ENCODE results near the gene TMEM242.
"Not testable (repeated sequence)": the region's sequence is repeated elsewhere in the genome, so short reads cannot be mapped to it uniquely, and the experiment has no call there.

Gene TMEM242

DNA sequence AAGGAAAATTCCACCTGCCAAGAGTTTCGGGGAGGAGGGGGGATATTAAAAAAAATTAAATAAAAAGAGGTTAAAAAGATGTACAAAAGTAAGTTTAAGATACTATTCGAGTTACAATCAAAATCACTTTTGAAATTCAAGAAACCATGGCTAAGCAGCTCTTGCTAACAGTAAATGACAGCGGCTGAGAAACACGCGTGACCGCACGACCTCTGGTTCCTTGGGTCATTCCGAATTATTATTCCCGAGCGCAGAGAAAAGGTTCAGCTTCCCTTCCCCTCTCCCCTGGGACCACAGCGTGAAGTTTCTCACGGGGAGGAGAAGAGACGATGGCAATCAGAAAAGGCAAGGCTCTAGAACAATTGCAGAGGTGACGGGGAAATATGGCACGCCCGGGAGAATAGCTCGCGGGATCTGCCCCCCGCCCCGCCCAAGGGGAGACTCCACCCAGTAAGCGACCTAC lies 496 bp downstream of the TMEM242 start:
- peak; percentile 83 for DNase-seq

- DNase-seq, result peak; percentile 82
Observed at GRCh38 chr6:157316871-157317814, 6.2 kb downstream of the TMEM242 start.

- DNase-seq, result peak; percentile 77
Observed at GRCh38 chr6:157314705-157315321, 8.5 kb downstream of the TMEM242 start.

DNA sequence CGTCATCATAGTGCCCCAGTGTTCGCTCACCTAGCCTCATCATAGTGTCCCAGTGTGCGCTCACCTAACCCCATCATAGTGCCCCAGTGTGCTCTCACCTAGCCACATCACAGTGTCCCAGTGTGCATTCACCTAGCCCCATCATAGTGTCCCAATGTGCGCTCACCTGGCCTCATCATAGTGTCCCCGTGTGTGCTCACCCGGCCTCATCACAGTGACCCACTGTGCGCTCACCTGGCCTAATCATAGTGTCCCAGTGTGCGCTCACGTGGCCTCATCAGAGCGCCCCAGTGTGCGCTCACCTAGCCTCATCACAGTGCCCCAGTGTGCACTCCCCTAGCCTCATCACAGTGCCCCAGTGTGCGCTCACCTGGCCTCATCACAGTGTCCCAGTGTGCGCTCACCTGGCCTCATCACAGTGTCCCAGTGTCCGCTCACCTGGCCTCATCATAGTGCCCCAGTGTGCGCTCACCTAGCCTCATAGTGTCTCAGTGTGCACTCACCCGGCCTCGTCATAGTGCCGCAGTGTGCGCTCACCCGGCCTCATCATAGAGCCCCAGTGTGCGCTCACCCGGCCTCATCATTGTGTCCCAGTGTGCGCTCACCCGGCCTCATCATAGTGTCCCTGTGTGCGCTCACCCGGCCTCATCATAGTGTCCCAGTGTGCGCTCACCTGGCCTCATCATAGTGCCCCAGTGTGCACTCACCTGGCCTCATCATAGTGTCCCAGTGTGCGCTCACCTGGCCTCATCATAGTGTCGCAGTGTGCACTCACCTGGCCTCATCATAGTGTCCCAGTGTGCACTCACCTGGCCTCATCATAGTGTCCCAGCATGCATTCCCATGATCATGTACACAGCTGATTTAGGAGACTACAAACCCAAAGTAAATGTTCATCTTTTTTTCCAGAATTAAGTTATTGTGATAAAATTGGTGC lies 9.5 kb downstream of the TMEM242 start:
- DNase-seq, result no peak

GRCh38 chr6:157312757-157313156 lies 10.6 kb downstream of the TMEM242 start:
- no peak for DNase-seq

DNA sequence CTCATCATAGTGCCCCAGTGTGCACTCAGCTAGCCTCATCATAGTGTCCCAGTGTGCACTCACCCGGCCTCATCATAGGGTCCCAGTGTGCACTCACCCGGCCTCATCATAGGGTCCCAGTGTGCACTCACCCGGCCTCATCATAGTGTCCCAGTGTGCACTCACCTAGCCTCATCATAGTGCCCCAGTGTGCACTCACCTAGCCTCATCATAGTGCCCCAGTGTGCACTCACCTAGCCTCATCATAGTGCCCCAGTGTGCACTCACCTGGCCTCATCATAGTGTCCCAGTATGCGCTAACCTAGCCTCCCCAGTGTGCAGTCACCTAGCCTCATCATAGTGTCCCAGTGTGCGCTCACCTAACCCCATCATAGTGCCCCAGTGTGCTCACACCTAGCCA lies 12.6 kb downstream of the TMEM242 start:
- not testable (repeated sequence) for DNase-seq

- DNase-seq, result no peak
Observed at GRCh38 chr6:157307661-157308060, 15.7 kb downstream of the TMEM242 start.

DNA sequence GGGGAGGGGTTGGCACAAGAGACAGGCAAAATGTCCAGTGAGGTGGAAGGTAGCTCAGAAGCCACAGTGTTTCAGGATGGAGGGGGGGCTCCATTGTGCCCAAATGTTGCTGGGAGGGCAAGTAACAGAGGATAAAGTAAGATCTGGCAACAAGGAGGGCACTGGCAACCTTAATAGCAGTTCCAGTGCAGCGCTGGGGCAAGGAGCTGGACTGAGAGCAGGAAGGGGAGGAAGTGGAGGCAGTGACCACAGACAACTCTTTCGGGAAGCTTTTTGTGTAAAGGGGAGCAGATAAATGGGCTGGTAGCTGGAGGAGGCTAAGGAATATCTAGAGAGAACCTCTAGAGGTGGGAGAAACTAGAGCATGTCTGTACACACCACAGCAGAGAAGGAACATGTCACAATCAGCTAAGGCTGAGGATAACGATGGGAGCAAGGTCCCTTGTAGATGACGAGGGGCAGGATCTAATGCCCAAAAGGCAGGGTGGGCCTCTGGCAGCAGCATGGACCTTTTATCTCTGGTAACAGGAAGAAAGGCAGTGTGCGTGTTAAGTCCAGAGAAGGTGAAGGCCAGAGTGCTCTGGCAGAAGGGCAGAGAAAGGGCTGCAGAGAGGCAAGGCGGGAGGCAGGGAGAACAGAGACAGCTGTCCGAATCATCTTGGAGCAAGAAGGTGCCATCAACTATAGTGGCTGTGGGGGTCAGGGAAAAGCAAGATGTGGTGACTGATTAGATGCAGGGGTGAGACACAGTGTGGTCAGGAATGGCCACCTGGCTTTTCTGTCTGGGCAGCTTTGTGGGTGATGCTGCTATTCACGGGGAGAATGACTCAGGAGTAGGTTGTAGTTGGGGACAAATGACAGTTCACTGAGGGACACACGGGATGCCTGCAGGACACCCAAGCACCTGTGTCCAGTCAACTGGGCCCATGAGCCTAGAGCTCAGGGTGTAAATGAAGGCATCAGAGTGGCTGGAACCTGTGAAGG lies 17.4 kb downstream of the TMEM242 start:
- DNase-seq, result no peak

- DNase-seq, result peak; percentile 40
Observed at GRCh38 chr6:157304899-157305663, 18.2 kb downstream of the TMEM242 start.

- no peak for DNase-seq
Observed at GRCh38 chr6:157302736-157303135, 20.6 kb downstream of the TMEM242 start.

GRCh38 chr6:157300436-157300835 lies 22.9 kb downstream of the TMEM242 start:
- DNase-seq, result no peak

DNA sequence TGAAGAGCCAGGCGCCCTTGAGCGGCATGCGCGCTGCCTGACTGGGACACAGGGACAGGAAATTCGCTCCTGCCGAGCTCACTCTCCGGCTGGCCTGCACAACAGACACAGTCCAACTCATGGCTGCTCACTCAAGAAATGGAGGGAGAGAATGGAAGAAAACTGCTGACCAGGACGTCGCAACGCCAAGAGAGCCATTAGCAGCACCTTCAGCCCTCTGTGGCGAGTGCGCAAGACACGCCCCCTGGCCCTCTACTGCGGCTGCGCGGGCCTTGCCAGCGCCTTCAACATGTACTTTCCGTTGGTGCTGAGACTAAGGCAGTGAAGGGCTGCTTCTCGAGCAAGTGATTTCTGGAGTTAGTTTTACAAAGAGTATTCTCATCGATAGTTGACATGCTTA lies 23.3 kb downstream of the TMEM242 start:
- no peak for DNase-seq

GRCh38 chr6:157298216-157298724 lies 25.0 kb downstream of the TMEM242 start:
- DNase-seq, result no peak

DNA sequence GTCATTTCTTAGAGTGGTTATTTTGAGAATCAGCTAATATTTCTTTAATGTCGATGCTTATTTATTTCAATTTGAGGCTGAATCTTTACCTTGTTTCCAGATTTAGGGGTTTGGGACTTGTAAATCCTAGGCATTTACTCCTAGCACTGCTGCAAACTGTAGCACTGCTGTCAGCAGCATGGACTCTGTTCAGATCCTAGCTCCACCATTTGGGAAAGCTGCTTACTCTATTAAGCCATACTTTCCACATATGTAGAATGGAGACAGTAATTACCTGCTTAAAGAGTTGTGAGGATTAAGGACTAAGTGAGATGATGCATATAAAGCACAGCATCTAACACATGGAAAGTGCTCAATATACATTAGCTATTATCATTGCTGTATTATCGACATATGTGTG lies 28.7 kb downstream of the TMEM242 start:
- DNase-seq, result no peak

DNA sequence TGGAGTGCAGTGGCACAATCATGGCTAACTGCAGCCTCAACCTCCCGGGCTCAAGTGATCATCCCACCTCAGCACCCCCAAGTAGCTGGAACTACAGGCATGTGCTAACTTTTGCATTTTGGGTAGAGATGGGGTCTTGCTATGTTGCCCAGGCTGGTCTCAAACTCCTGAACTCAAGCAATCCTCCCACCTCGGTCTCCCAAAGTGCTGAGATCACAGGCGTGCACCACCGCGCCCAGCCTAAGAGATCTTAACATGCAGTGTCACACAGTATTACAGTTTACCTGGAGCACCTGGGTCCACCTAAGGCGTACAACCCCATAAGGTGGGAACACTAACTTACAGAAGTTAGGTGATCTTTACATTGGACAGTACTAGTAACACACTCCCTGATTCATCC lies 29.5 kb downstream of the TMEM242 start:
- DNase-seq, result no peak

DNA sequence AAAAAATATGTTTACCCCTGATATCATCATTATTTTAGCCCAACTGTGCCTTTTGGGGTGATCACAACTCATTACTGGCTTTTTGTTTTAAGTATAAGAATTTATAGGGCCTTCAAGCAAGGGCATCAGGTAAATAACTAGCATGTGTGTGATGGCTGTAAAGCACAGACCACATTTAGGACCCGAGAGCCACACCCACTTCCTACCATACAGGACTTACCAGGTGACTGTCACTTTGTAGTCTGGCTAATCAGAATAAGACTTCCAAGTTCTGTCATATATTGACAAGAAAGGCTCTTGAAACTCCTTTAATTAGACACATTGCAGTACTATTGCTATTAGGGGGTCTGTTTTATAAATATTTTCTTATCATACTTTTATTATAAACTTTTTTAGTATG lies 31.1 kb downstream of the TMEM242 start:
- DNase-seq, result no peak

DNA sequence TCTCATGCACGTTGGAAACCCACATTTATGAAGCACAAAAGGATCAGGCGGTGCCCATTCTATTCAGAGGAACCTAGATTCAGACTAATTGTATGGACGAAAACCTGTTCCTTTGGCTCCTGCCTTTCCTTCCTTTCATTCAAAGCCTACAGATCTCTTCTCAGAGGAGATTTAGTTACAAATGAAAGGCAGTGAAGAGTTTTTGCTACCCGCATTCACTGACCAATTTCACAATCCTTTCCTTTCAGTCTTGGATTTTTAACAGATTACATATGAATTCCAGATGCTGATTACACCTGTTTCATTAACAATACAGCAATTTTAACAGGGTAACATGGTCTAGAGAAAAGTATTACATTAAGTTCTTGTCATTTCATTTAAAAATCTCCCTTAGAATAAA lies 32.0 kb downstream of the TMEM242 start:
- DNase-seq, result no peak

DNA sequence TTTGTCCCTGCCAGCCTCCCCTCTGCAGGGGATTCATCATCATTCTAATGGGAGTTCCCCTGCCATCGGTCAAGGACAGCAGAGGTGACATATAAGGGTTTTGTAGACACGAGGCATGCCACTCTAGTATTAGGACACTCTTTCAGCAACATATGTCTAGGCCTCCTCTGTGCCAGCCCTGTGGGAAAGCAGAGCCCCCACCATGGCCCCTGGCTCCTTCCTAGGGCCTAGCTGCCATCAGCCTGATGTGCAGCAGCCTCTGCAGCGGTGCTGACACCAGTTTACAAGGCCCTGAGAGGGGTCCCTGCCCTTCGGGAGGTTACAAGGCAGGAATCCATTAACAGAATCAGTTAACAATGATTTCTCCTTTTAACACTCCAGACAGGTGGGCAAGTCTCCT lies 32.5 kb downstream of the TMEM242 start:
- DNase-seq, result no peak

DNA sequence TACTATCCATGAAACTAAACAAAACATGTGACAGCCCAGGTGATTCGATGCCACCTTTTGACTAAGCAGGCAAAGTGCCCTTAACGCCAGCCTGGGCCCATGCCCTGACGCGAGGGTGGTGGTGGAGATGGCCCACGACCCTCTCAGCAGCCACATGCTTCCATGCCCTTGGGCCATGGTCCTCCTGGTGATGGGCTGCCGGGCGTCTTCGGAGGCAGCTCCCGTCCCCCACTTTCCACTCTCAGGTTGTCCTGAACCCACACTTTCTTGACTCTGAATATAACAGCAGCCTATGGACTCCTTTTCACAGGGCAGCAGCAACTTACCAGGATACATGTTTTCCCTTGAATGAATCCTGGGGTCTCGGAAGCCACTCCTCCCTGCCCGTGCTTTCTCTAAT lies 33.6 kb downstream of the TMEM242 start:
- no peak for DNase-seq

GRCh38 chr6:157288575-157288974 lies 34.7 kb downstream of the TMEM242 start:
- DNase-seq, result no peak

GRCh38 chr6:157287923-157288322 lies 35.4 kb downstream of the TMEM242 start:
- DNase-seq, result no peak
